T-cell (primary cell): ENCODE measurements around the gene CKLF. TPM values are rescaled to one million over a fixed set of nuclear protein-coding genes. Genes with fewer than 3 reads are reported as not detected.

Source experiments
- ATAC-seq, 4 experiments: fragments of 200-7000 bp in 3 of 4; fragments of 150-1000 bp in 1 of 4; cut with Tn5 transposase; replicated peaks in 1 of 4; 1 replicate in 3 of 4; 2 replicates in 1 of 4; pipeline ENCODE4 v1.10.0; 2021; ENCODE audit warnings: moderate library complexity in 3 of 4, mild to moderate bottlenecking in 2 of 4, moderate number of reproducible peaks in 1 of 4
- CTCF ChIA-PET, 2 donors: fragments of 300-600 bp; sonication (Branson Sonifier 250); formaldehyde crosslinking; loops; one replicate each; lab custom pipeline; 2022; ENCODE audit warnings: antibody characterized with exemption in 2 of 2; lab: Charles Lee
- POLR2A ChIA-PET, 2 donors: fragments of 300-600 bp; sonication (Branson Sonifier 250); formaldehyde crosslinking; loops; one replicate each; lab custom pipeline; 2022; ENCODE audit warnings: antibody characterized with exemption in 2 of 2; lab: Charles Lee
- DNase-seq, 35 experiments: peaks; one replicate each; pipeline versions ENCODE4 v3.0.0 to v3.0.0-alpha.2; 2013 to 2023
- H3K27ac ChIP-seq: one replicate; pipeline ENCODE4 v1.5.1; 2013; ENCODE audit warnings: low read length
- H3K27me3 ChIP-seq, 2 experiments: replicated peaks in 1 of 2; 1 replicate in 1 of 2; 2 replicates in 1 of 2; pipeline versions ENCODE4 v1.6.1 to v1.7.0; 2013; ENCODE audit warnings: low read length in 1 of 2, mixed read lengths in 1 of 2; ENCODE audit not compliant: control insufficient read depth in 2 of 2, insufficient read depth in 2 of 2; ENCODE audit errors: extremely low read depth in 1 of 2
- H3K36me3 ChIP-seq, 2 donors: 1 replicate in 1 of 2; 2 replicates in 1 of 2; pipeline versions ENCODE4 v1.6.1 to v1.7.0; 2013; ENCODE audit warnings: low read length in 1 of 2; ENCODE audit not compliant: control insufficient read depth in 2 of 2, insufficient read depth in 1 of 2; ENCODE audit errors: extremely low read depth in 1 of 2
- H3K4me1 ChIP-seq, 2 experiments: 1 replicate in 1 of 2; 2 replicates in 1 of 2; pipeline versions ENCODE4 v1.6.1 to v1.7.0; 2013; ENCODE audit warnings: low read length in 2 of 2, mixed read lengths in 1 of 2; ENCODE audit not compliant: insufficient read depth in 2 of 2, control insufficient read depth in 1 of 2; ENCODE audit errors: extremely low read depth in 1 of 2
- H3K4me3 ChIP-seq, 2 donors: 1 replicate in 1 of 2; 2 replicates in 1 of 2; pipeline versions ENCODE4 v1.5.1 to v1.7.0; 2013; ENCODE audit warnings: mild to moderate bottlenecking in 2 of 2, low read length in 1 of 2, moderate library complexity in 1 of 2; ENCODE audit not compliant: control insufficient read depth in 1 of 2; ENCODE audit errors: extremely low read depth in 1 of 2
- H3K9me3 ChIP-seq: 2 replicates; pipeline ENCODE4 v1.7.0; 2013
- H3K27ac Mint-ChIP-seq, 2 donors: one replicate each; pipeline ENCODE4 v1.8.0; 2020 to 2021; ENCODE audit warnings: mild to moderate bottlenecking in 2 of 2, mixed read lengths in 2 of 2
- H3K27me3 Mint-ChIP-seq, 2 donors: one replicate each; pipeline ENCODE4 v1.8.0; 2021 to 2022; ENCODE audit warnings: mixed read lengths in 2 of 2
- H3K36me3 Mint-ChIP-seq: one replicate; pipeline ENCODE4 v1.8.0; 2021; ENCODE audit warnings: mixed read lengths
- H3K4me1 Mint-ChIP-seq, 3 donors: one replicate each; pipeline ENCODE4 v1.8.0; 2020 to 2022; ENCODE audit warnings: mixed read lengths in 3 of 3, mild to moderate bottlenecking in 1 of 3
- H3K4me3 Mint-ChIP-seq, 3 donors: one replicate each; pipeline ENCODE4 v1.8.0; 2020 to 2022; ENCODE audit warnings: mild to moderate bottlenecking in 3 of 3, mixed read lengths in 3 of 3, moderate library complexity in 3 of 3
- H3K9me3 Mint-ChIP-seq, 3 donors: one replicate each; pipeline ENCODE4 v1.8.0; 2020 to 2022; ENCODE audit warnings: mixed read lengths in 3 of 3
- WGBS: methylation state at CpG from one replicate; pipeline ENCODE4 v1.1.5; 2013; ENCODE audit warnings: missing lambda C conversion rate; ENCODE audit not compliant: insufficient coverage; 5-methylcytosine and 5-hydroxymethylcytosine counted together
- total RNA-seq, 35 experiments: library from RNA in 6 of 35; stranded (reverse) in 6 of 35; fragments of 120-200 nt in 1 of 35; gene quantifications; one replicate each; pipeline versions ENCODE4 v1.2.1 to v1.2.4 and lab custom pipeline; 2013 to 2026

CKLF gene, protein sequence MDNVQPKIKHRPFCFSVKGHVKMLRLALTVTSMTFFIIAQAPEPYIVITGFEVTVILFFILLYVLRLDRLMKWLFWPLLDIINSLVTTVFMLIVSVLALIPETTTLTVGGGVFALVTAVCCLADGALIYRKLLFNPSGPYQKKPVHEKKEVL
- total RNA-seq (10 to 100 TPM; 25.3 to 67.8 (median 58.3) TPM), total RNA-seq (lab: John Stamatoyannopoulos, UW) (0.73 to 6.7 (median 1.8) reads per million in 29 experiments)
- total RNA-seq (2013) = 72.6 TPM

DNA sequence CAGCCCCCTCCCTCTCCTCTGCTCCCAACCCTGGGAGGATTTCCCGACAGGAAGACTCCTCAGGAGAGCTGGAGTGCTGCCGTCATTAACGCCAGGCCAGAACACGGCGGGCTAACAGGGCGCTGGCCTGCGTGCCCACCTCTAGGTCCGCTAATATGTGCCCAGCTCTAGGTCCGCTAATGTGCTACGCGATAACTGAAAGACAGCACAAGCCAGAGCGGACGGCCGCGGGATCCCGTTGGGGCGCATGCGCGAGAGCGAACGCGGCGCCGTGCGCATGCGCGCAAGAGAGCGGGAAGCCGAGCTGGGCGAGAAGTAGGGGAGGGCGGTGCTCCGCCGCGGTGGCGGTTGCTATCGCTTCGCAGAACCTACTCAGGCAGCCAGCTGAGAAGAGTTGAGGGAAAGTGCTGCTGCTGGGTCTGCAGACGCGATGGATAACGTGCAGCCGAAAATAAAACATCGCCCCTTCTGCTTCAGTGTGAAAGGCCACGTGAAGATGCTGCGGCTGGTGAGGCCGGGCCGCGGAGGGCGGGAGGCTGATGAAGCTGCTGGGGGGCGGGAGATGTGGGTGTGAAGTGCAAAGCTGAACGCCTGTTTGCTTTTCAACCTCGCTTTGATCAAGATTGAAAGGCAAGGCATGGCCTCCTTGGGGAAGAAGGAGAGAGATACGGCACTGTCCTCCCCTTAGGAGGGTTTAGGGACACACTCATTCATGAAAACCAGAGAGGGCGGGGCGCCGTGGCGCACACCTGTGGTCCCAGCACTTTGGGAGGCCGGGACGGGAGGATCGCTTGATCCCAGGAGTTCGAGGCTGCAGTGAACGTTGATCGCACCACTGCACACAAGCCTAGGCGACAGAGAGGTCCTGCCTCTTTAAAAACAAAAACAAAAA, at the start of gene CKLF:
TSS of gene CKLF (plus strand) at position 291 of the 892 bp plus-strand sequence. CDS start at position 431, 140 bp downstream.
- no peaks in the 10 kb centered on the region for H3K27me3 ChIP-seq
- Mint-ChIP-seq H3K36me3 (peaks cover 16% of the 10 kb centered on the region), H3K4me3 (peak within 1 kb of the TSS; percentile 91 to 96 (median 94)), H3K9me3 (no peaks in the 10 kb centered on the region), H3K27ac (peak within 1 kb of the TSS; percentile 94), H3K27me3 (no peaks in the 10 kb centered on the region), H3K4me1 (peaks cover 80 to 81% (median 80%) of the 10 kb centered on the region in 3 donors)
- peaks cover 30 to 69% of the 10 kb centered on the region in 2 experiments for H3K4me1 ChIP-seq
- under 1% methylated on average over 56 of the region's 63 CpGs for WGBS
- ATAC-seq (peak; percentile 70 to 78 (median 73)), DNase-seq (peak; percentile 78 to 96 (median 88))
- POLR2A ChIA-PET = interaction anchor here (0.6 to 0.8 kb wide), 3 partner anchors 17 to 327 kb away, joined by 3 to 6 read pairs (median 4); partner anchors contain the start of gene CMTM2 (in 1 of the 2)
- H3K27ac ChIP-seq = peak within 1 kb of the TSS; percentile 83
- no peaks in the 10 kb centered on the region for H3K9me3 ChIP-seq
- H3K4me3 ChIP-seq = peak within 1 kb of the TSS; percentile 73 to 81
- peaks cover 0 to 1% of the 10 kb centered on the region in 2 donors for H3K36me3 ChIP-seq
- CTCF ChIA-PET = interaction anchor here (0.5 to 2.7 kb wide), 9 partner anchors 11 to 199 kb away, joined by 3 to 29 read pairs (median 3); partner anchors contain the start of gene DYNC1LI2 (in 1 of the 2)

DNA sequence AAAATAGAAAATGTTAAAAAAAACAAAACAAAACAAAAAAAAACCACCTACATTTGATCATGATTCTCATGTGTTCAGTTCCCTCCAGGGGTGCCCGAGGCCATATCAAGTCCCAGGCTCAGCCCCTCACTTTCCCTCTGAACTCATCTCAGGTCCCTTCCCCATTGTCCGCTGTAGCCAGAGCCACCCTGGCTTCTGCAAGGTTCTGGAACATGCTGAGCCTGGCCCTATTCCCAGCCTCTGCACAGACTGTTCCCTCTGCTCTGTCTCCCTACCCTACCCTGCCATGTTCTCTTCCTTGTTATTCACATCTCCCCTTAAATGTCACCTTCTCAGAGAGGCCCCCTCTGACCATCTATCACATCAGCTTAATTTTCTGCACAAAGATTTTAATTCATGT, 49.3 kb upstream of the CKLF start:
- H3K9me3 ChIP-seq = no peaks in the 10 kb centered on the region
- no peaks in the 10 kb centered on the region for H3K4me1 ChIP-seq
- no peak overlapping the region for H3K4me3 ChIP-seq
- no peak for ATAC-seq
- no peaks in the 10 kb centered on the region for H3K27me3 ChIP-seq
- Mint-ChIP-seq H3K9me3 (no peaks in the 10 kb centered on the region), H3K36me3 (no peaks in the 10 kb centered on the region), H3K27ac (no peak overlapping the region), H3K4me3 (no peak overlapping the region), H3K27me3 (no peaks in the 10 kb centered on the region), H3K4me1 (no peaks in the 10 kb centered on the region)
- POLR2A ChIA-PET = no interaction called here
- no peak overlapping the region for H3K27ac ChIP-seq
- CTCF ChIA-PET = no interaction called here
- no peaks in the 10 kb centered on the region for H3K36me3 ChIP-seq
- DNase-seq = peak in 2 of 35 experiments; percentile 3 to 8
- WGBS = 92% methylated on average over 1 of the region's 2 CpGs

DNA sequence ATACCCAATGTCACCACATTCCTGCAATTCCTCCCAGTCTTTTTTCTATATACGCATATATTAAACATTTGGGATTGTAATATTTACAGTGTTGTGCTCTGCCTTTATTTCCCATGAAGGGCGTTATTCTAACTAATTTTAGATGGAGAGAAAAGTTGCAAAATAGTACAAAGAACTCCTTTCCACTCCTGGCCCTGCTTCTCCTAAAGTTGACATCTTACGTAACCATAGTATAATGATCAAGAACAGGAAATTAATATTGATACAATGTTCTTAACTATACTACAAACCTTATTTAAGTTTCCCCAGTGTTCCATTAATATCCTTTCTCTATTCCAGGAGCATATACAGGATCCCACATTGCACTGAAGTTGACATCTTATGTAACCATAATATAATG, 48.8 kb upstream of the CKLF start:
- no peak overlapping the region for H3K4me3 ChIP-seq
- H3K4me3 Mint-ChIP-seq = no peak overlapping the region
- no peaks in the 10 kb centered on the region for H3K27me3 ChIP-seq
- DNase-seq (no peak), ATAC-seq (no peak)
- H3K9me3 ChIP-seq = no peaks in the 10 kb centered on the region
- H3K27ac Mint-ChIP-seq = no peak overlapping the region
- ChIA-PET POLR2A (no interaction called here), CTCF (no interaction called here)
- no peak overlapping the region for H3K27ac ChIP-seq
- WGBS = no CpG with 5 or more reads among the region's 3 CpGs
- peaks cover 0 to 2% (median 0%) of the 10 kb centered on the region in 3 donors for H3K4me1 Mint-ChIP-seq
- no peaks in the 10 kb centered on the region for H3K4me1 ChIP-seq
- H3K36me3 Mint-ChIP-seq = no peaks in the 10 kb centered on the region
- H3K36me3 ChIP-seq = no peaks in the 10 kb centered on the region
- H3K27me3 Mint-ChIP-seq = no peaks in the 10 kb centered on the region
- no peaks in the 10 kb centered on the region for H3K9me3 Mint-ChIP-seq

- H3K27ac Mint-ChIP-seq = no peak overlapping the region
- CTCF ChIA-PET = no interaction called here
- POLR2A ChIA-PET = no interaction called here
- H3K4me1 Mint-ChIP-seq = peaks cover 3 to 12% (median 5%) of the 10 kb centered on the region in 3 donors
- DNase-seq (no peak), ATAC-seq (no peak)
- no peaks in the 10 kb centered on the region for H3K27me3 Mint-ChIP-seq
- no CpG with 5 or more reads among the region's 4 CpGs for WGBS
- Histone ChIP-seq H3K9me3 (no peaks in the 10 kb centered on the region), H3K36me3 (no peaks in the 10 kb centered on the region), H3K27ac (no peak overlapping the region), H3K4me1 (no peaks in the 10 kb centered on the region), H3K27me3 (no peaks in the 10 kb centered on the region), H3K4me3 (no peak overlapping the region)
- H3K36me3 Mint-ChIP-seq = peaks cover 2% of the 10 kb centered on the region
- no peaks in the 10 kb centered on the region for H3K9me3 Mint-ChIP-seq
- H3K4me3 Mint-ChIP-seq = no peak overlapping the region
Observed at GRCh38 chr16:66507731-66508239, 44.6 kb upstream of the CKLF start.

DNA sequence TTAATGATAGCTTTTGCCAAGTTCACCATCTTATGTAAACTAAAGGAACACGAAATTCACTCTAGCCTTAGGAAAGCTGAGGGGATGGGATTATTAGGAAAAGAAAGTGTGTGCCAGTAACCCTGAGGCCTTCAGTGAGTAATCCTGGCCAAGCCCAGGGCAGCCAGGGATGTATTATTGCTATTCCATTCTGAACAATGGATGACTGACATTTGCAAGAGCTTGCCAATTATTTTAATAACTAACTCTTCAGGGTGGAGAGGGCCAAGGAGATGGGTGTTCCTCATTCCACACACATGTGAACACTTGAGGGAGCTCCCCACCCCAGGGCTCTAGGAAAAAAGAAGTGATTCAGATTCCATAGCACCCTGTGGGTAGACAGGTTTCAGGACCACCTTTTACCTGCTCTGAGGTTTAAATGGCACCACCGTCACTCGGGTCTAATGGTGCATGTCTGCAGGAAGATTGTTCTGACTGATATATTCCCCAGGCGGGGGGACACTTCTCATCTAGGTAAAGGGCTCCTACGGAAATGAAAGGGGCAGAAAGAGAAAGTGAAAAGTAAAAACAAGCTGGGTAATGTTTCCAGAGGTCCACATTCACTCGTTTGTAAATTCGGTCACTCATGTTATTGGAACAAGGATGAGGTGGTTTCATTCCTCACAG, 44.0 kb upstream of the CKLF start:
- Mint-ChIP-seq H3K9me3 (no peaks in the 10 kb centered on the region), H3K4me3 (no peak overlapping the region), H3K4me1 (peaks cover 5 to 16% (median 6%) of the 10 kb centered on the region in 3 donors), H3K27ac (no peak overlapping the region), H3K27me3 (no peaks in the 10 kb centered on the region), H3K36me3 (peaks cover 2% of the 10 kb centered on the region)
- Histone ChIP-seq H3K27ac (no peak overlapping the region), H3K4me3 (no peak overlapping the region), H3K36me3 (no peaks in the 10 kb centered on the region), H3K4me1 (peaks cover 0 to under 1% of the 10 kb centered on the region in 2 experiments), H3K9me3 (no peaks in the 10 kb centered on the region), H3K27me3 (no peaks in the 10 kb centered on the region)
- DNase-seq = peak in 1 of 35 experiments; percentile 3
- whole genome bisulfite sequencing = 57% methylated on average over 3 of the region's 7 CpGs
- no peak for ATAC-seq
- POLR2A ChIA-PET = no interaction called here
- CTCF ChIA-PET = no interaction called here
